Activated T-cell treated with anti-CD3 and anti-CD28 coated beads, Interleukin-2, amount 50 U/mL, for 1 hour (primary cell): ENCODE measurements around the gene ARL2BP.
A peak's percentile ranks its signal among the peaks of the same experiment; 100 is the strongest.

Source experiments
- DNase-seq: peaks from one replicate; pipeline ENCODE4 v3.0.0-alpha.2; 2020

ARL2BP gene

DNA sequence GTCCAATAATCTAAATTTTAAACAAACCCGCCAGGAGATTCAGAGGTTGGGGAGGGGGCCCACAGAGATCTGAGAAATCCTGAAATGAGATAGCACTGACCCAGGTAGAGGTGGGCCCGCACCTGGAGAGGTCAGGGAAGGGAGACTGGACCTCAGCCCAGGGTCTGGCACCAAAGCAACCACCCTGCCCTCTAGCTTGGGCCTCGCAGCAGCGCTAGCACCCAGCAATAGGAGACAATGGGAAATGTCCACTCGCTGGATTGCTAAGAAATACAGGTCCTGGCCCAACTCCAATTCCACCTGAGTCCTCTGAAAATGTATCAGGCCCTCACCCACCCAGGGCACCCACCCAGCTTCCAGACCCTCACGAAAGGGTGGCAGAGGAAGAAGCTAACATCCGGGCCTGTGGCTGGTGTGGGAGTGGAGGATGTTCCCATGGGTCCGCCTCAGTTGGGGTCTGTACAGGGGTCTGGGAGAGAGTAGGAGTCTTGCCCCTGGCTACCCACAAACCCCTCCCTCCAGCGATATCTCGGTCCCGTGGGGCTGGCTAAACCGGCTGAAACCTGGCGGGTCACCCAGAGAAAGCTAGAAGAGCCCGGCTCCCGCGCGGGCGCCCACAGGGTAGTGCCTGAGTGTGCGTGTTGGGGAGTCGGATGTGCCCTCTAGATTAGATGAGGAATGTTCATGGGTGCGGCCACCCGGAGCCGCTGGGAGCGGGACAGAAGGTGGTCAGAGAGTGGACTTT, 38.3 kb downstream of the ARL2BP start:
- no peak for DNase-seq

DNA sequence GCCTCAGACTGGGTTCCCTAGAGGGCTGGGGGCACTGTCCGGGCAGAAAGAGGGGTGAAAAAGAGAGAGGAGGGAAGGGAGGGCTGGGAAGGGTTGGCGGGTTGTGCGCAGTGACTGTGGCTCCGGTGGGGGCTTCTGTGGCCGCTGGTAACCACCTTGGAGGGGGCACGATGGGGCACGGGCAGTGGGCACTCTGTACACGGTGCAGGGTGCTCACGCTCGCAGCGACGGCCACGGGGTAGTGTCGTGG, 38.8 kb downstream of the ARL2BP start:
- DNase-seq: no peak

DNA sequence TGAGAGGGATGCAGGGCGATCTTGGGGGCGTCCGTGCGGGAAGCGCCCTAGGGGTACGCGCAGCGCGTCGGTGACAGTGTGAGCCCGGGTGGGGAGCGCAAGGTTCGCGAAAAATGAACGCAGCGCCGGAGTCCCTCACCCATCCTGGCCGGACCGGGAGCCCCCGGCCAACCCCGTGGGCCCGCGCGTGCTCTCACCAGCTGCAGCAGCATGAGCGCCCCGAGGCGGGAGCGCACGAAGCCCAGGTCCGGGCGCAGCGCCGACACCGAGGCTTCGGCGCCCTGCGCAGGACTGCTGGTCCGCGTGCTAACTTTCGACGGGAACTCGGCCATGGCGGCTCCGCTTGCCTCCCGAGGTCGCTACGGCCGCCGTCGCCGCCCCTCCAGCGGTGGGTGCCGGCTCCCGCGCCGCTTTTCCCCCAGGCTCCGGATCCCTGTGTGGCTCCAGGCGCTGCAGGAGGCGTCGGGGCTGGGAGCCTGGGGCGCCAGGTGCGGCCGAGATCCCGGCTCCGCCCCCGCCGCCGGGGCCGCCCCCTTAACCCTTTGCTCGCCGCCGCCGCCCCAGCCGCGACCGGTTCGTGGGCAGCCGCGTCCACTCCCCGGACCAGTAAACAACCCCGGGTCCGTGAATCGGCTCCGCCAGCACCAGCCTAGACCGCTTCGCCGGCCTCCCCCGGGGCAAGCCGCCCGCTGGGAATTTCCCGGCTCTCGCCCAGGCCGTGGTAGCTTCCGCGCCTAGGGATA, 39.3 kb downstream of the ARL2BP start, which contains the start of gene PLLP:
TSS of gene PLLP (minus strand) at position 464 of the 743 bp plus-strand sequence. CDS start at position 332, 132 bp downstream.
- peak; percentile 69 for DNase-seq

DNA sequence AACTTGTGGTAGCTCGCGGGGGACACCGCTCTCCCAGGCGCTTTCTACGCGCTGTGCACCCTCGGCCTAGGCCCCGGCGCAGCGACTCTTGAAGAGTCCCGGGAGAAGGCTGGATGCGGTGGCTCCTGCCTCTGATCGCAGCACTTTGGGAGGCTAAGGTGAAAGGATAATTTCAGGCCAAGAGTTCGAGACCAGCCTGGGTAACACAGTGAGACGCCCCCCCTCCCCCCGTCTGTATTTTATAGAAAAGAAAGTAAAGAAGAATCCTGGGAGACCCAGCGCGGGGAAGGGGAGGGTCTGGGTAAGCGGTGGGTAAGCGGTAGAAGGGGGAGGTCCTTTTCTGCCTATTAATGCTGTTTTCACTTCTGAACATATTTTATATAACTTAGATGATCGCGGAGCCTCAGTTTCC, 39.9 kb downstream of the ARL2BP start:
- no peak for DNase-seq

DNA sequence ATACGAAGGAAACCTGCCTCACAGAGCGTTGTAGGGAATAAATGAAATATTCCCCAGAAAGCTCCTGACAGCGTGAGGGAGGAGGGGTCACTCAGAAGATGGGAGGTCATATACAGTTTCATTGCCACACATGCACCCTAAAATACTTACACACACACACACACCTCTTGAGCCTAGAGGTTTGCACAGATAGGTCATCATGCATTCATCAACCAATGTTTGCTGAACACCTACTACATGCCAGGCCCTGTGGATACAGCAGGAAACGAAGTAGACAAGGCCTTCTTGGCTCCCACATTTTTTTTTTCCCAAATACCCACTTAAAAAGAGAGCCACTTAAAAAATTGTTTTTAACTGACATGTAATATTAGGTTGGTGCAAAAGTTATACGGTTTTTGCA, 40.3 kb downstream of the ARL2BP start:
- DNase-seq: no peak

DNA sequence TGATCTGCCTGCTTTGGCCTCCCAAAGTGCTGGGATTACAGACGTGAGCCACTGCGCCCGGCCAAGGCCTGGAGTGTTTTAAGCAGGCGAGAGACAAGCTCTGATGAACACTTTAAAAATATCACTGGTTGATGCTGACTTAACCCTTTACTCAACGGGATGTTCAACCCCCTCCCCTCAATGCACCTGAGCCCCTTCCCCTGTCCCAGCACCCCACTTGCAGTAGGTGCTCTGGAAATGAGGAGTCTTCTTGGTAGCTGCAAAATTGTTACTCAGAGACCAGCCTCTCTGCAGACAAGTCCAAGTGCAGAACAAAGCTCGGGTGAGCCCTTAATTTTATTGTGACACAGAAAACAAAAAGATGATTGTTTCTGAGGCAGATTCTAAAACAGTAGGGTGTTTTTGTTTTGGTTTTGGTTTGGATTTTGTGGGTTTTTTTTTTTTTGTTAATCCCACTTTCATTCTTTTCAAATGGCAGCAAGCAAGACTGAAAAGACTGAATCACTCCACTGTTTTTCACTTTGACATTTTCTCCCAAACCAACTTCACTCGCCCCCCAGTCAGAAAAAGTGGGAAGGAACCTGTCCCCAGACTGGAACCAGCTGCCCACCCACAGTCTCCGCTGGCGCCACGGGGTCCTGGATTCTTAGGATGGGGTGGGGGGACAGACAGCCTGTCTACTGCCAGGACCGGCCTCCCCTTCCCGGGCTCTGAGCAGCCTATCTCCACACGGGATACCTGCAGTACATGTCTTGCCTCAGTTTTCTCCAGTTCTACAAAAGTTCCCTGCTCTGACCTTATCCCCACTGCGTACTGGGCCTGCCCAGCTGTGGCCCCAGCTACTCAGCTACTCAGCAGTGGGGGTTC, 44.6 kb downstream of the ARL2BP start:
- DNase-seq: no peak

DNA sequence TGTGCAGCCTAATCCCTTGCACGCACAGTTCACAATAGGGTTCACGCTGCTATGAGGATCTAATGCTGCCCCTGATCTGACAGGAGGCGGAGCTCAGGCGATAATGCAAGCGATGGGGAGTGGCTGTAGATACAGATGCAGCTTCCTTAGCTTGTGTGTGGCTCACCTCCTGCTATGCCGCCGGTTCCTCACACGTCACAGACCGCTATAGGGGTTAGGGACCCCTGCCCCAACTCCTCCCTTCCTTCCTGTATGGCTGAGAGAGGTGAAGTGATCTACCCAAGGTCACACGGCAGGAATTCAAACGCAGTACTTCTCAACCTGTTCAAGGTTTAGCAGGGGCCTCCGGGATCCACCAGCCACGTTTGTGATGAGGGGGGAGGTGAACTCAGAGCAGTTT, 52.8 kb downstream of the ARL2BP start:
- DNase-seq: peak; percentile 56

DNA sequence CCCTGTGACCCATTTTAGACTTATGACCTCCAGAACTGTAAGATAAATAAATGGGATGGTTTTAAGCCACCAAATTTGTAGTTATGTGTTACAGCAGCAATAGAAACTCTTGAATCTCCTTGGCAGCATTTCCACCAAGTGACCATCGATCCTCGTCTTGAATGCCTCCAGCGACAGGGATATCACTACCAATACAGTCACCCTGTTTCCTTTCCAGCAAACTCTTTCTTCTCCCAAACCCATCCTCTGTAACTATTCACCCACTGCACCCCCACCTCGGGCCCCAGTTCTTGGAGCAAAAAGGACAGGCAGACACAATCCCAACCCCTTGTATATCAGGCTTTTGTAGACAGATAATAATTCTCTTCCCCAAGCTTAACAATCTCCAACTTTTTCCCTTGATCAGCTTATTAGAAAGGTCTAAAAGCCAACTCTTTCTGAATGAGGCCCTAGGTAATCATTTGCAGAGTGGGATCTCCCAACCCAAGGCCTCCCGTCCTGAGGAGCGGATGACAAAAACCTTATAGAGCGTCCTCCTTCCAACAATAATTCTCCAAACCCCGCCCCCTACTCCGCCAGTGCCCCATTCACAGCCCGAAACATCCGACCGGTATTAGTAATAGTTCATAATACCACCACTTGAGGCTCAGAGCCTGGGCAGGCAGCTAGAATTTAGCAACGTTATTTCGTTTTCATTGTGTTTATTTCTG, 54.1 kb downstream of the ARL2BP start:
- no peak for DNase-seq

DNA sequence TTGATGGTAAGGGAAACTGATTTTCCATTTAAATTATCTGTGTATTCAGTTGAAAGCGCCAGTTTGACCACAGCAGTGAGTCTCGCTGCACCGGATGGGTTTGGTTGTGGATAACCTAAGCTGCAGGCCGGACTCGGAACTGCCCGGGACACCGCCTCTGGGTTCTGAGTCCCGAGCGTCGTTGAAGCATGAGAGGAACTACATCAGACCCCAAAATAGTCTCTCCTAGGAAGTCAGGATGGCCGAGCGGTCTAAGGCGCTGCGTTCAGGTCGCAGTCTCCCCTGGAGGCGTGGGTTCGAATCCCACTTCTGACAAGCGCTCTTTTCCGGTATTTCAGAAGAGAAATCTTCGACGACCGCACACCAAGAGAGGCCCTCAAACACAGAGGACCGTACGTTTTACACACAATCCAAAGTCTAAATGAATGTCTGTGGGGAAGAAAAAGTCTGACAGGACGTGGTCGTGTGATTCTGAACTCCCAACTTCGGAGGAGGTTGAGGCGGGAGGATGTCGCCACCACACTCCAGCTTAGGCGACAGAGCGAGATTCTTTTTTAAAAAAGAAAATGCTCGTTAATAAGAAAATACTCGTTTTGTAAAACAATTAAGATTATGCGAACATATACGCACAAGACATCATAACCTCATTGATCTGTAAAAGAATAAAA, 54.8 kb downstream of the ARL2BP start:
- DNase-seq: peak; percentile 81

DNA sequence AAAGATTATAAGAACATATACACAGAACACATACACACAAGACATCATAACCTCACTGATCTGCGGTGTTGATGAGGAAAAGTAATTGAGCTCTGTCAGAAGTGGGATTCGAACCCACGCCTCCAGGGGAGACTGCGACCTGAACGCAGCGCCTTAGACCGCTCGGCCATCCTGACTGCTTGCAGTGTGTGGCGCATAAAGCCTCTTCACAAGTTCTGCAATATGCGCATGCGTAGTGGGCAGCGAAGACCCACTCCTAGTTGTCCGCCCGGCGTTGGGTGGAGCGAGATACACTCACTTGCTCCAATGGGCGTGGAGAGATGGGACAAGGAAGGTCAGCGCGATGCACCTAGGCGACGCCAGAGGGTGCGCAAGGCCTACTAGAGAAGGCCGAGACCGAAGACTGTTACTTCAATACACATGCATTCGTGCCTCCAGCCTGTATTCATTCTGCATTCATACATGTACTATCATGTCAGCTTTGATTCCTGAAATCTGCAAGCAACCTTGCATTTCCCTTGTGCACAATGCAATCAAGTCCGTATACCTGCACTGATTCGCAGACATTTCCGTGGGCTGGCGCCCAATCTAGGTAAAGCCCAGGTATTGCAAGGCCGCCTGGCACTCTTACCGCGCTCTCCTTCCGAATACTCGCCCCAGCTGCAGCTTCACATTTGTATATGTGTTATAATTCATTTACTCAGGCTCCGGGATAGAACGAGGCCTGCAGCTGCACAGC, 55.5 kb downstream of the ARL2BP start:
- peak; percentile 100 for DNase-seq

DNA sequence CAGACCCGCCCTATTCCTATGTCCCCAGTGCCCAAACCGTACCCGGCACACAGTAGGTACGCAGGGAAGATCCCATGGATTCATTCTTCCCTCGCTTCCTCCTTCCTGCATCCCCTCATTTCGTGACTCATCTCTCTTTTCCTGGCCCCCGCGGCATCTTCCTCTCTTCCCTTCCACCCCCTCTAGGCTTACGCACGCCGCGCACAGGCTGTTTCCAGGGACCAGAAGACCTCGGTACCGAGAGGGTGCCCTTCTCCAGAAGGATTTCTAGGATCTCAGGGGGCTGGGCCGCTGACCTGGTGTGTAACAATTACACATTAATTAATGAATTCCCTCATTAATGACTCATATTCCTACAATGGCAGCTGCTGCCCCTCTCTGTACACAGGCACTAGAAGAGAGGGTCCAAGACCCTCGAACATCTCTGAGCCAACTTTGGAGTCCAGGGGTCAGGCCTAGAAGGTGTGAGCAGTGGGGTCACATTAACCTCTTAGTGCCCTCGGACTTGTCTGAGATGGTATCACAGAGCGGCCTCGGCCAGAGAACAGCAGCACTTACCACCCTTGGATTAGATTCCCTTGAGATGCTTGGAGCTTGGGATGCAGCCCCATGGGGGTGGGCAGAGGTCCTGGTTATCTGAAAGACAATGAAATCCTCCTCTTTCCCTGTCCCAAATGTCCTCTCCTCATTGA, 56.2 kb downstream of the ARL2BP start:
- DNase-seq: no peak
